SJCRH30 (cell line): Measurements from ENCODE around the gene ADAMTSL2. TPM values are rescaled to one million over a fixed set of nuclear protein-coding genes. Genes with fewer than 3 reads are reported as not detected.

Experiments
- DNase-seq, 2 experiments: peaks; one replicate each; pipeline ENCODE4 v3.0.0-alpha.2; 2015 to 2020
- H3K27ac ChIP-seq: fragments of 250-450 bp; sonication (Bioruptor Pico); 2 replicates; pipeline ENCODE4 v1.5.1; 2020; ENCODE audit warnings: mild to moderate bottlenecking, moderate library complexity
- H3K27me3 ChIP-seq: fragments of 250-450 bp; sonication (Bioruptor Pico); 2 replicates; pipeline ENCODE4 v1.5.1; 2020; ENCODE audit warnings: mild to moderate bottlenecking, moderate library complexity
- H3K36me3 ChIP-seq: fragments of 250-450 bp; sonication (Bioruptor Pico); 2 replicates; pipeline ENCODE4 v1.5.1; 2020; ENCODE audit warnings: mild to moderate bottlenecking, moderate library complexity
- H3K4me1 ChIP-seq: fragments of 250-450 bp; sonication (Bioruptor Pico); 2 replicates; pipeline ENCODE4 v1.5.1; 2020; ENCODE audit warnings: mild to moderate bottlenecking, moderate library complexity
- H3K4me3 ChIP-seq: fragments of 250-450 bp; sonication (Bioruptor Pico); 2 replicates; pipeline ENCODE4 v1.5.1; 2020; ENCODE audit warnings: mild to moderate bottlenecking, moderate library complexity
- H3K9me3 ChIP-seq: fragments of 250-450 bp; sonication (Bioruptor Pico); replicated peaks from 2 replicates; pipeline ENCODE4 v1.5.1; 2020; ENCODE audit warnings: mild to moderate bottlenecking, moderate library complexity
- total RNA-seq: library from RNA; depleted of rRNA; stranded (reverse); fragments of >200 nt; shearing (Covaris generic); gene quantifications from 2 replicates; pipeline ENCODE4 v1.2.3, GENCODE V29; 2014

The ADAMTSL2 gene
- total RNA-seq, 1 experiment from 2014 or later = 3.3 TPM

GRCh38 chr9:133509179-133510083 is 25.1 kb upstream of the ADAMTSL2 start:
- Histone ChIP-seq H3K27ac (no peak overlapping the region), H3K4me3 (no peak overlapping the region; the same call in 1 of the 2 replicates), H3K4me1 (peaks cover 16% of the 10 kb centered on the region), H3K9me3 (no peaks in the 10 kb centered on the region), H3K27me3 (no peaks in the 10 kb centered on the region; the same call in 1 of the 2 replicates), H3K36me3 (no peaks in the 10 kb centered on the region)
- DNase-seq = peak; percentile 57 to 64

DNA sequence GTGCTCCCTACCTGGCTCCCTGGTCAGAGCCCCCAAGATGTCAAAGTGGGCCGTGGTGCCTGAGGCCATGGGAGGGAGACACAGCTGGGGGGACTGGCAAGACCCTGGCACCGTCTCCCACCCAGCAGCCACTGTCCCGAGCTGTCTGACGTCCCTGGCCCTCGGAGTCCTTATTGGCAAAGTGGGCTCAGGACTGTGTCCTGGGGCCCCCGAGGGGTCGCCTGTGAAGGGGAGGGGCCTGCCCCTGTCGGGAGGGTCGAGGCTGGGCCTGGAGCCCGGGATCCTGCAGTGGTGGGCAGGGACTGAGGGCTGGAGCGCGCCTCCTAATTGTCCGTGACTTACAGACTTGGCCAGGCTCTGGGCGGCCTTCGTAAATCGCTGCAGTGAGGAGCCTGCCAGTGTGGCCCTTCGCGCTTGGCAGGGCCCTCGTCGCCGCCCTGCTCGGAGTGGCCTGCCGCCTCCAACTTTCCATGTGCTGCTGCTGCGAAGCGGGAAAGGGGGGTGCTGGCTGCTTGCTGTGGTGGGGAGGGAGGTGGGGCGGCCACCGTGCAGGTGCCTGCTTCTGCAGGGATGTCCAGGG is 23.5 kb upstream of the ADAMTSL2 start:
- no peaks in the 10 kb centered on the region for H3K9me3 ChIP-seq
- no peak overlapping the region for H3K27ac ChIP-seq
- H3K4me3 ChIP-seq = no peak overlapping the region
- DNase-seq = no peak
- H3K36me3 ChIP-seq = no peaks in the 10 kb centered on the region
- H3K4me1 ChIP-seq = peaks cover 20% of the 10 kb centered on the region
- H3K27me3 ChIP-seq = peaks cover 6% of the 10 kb centered on the region; the same call in 1 of the 2 replicates

GRCh38 chr9:133511607-133512006 is 22.9 kb upstream of the ADAMTSL2 start:
- Histone ChIP-seq H3K27ac (no peak overlapping the region), H3K27me3 (peaks cover 6% of the 10 kb centered on the region; the same call in 1 of the 2 replicates), H3K4me1 (peaks cover 20% of the 10 kb centered on the region), H3K4me3 (no peak overlapping the region), H3K36me3 (no peaks in the 10 kb centered on the region), H3K9me3 (no peaks in the 10 kb centered on the region)
- DNase-seq = no peak

DNA sequence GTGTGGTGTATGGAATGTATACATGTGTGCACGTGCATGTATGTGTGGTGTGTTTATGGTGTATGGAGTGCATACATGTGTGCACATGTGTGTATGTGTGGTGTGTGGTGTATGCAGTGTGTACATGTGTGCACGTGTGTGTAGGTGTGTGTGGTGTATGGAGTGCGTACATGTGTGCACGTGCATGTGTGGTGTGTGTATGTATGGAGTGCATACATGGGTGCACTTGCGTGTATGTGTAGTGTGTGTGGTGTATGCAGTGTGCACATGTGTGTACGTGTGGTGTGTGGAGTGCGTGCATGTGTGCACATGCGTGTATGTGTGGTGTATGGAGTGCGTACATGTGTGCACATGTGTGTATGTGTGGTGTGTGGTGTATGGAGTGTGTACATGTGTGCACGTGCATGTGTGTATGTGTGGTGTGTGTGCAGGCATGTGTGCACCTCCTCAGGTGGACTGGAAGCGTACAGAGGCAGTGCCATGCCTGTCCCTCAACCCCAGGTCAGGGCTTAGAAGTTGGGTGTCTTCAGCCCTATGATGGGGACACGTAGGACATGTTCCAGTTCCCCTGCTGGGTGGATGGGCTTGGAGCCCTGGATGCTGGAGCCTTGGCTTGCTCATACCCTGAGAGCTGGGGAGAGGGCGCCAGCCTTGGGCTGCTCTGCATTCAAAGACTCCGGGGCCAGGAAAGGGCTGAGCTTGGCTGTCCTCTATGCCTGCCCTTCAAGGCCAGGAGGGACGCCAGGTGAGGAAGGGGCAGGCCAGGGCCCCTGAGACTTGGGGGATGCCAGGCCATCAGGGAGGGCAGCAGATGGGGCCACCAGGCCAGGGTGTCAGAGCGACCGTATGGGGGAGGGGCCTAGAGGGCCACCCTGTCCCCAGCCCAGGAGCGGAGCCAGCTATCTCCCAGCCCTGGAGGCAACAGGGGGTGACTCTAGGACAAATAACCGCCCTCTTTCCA is 22.0 kb upstream of the ADAMTSL2 start:
- Histone ChIP-seq H3K36me3 (no peaks in the 10 kb centered on the region), H3K4me1 (peaks cover 18% of the 10 kb centered on the region; the same call in 1 of the 2 replicates), H3K4me3 (no peak overlapping the region), H3K27me3 (peaks cover 6% of the 10 kb centered on the region; the same call in 1 of the 2 replicates), H3K27ac (no peak overlapping the region), H3K9me3 (no peaks in the 10 kb centered on the region)
- no peak for DNase-seq

DNA sequence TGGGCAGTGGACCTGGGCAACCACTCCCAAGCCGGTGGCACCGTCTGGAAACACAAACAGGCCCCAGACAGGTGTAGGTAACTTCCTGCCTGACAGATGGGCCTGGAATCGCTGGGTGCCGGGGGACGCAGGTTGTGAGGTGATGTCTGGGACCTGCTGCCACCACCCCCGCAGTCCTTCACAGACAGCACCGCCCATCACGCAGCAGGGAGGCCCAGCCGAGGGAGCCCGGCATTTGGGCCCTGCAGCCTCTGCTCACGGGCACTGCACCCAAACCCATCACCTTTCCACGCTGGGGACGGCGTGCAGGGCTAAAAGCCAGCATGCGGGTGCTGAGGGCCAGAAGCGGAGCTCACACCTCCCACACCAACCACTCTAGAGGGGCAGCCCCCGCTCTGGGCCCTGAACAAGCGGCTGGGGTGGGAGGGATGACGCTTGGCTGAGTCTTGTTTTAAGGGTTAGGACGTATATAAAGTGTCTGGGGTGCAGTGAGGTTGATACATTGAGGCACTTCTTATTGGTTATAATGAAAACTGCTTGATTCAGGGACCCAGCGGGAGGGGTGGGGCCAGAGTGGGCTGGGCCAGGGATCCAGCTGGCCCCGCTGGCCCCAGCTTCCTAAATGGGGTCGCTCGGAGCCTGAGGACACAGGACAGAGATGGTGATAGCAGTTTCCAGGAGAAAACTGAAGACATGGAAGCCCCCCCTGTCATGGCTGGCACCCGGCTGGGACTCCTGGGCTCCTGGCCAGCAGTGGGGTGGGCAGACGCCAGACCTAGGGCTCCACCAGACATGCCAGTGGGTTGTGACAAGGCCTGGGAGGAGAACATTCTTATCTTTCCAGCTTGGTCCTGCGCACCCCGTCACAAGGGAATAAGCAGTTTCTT is 21.0 kb upstream of the ADAMTSL2 start:
- DNase-seq = no peak
- H3K27ac ChIP-seq = no peak overlapping the region
- H3K9me3 ChIP-seq = no peaks in the 10 kb centered on the region
- H3K4me1 ChIP-seq = peaks cover 18% of the 10 kb centered on the region; the same call in 1 of the 2 replicates
- no peak overlapping the region for H3K4me3 ChIP-seq
- peaks cover 6% of the 10 kb centered on the region; the same call in 1 of the 2 replicates for H3K27me3 ChIP-seq
- no peaks in the 10 kb centered on the region for H3K36me3 ChIP-seq

GRCh38 chr9:133514460-133515239 is 19.9 kb upstream of the ADAMTSL2 start:
- H3K36me3 ChIP-seq = no peaks in the 10 kb centered on the region
- H3K9me3 ChIP-seq = no peaks in the 10 kb centered on the region
- DNase-seq = peak; percentile 39 to 51
- peaks cover 6% of the 10 kb centered on the region; the same call in 1 of the 2 replicates for H3K27me3 ChIP-seq
- peaks cover 11% of the 10 kb centered on the region; the same call in 1 of the 2 replicates for H3K4me1 ChIP-seq
- no peak overlapping the region for H3K27ac ChIP-seq
- H3K4me3 ChIP-seq = no peak overlapping the region

DNA sequence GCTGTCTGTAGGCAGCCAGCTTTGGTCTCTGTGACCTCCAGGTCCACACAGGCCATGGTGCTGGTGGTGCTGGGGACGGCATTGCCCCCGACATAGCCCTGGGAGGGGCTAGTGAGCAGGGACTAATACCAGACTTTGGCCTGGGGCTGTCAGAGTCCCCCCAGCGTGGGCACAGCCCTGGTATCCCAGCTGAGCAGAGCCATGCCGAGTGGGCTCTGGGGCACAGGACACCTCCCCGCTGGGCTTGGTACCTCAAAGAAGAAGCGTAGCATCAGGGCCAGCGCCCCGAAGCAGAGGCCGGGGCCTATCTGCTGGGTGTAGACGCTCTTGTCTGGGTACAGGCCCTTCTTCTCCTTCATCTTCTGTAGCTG is 19.3 kb upstream of the ADAMTSL2 start:
- Histone ChIP-seq H3K27me3 (peaks cover 6% of the 10 kb centered on the region; the same call in 1 of the 2 replicates), H3K4me3 (no peak overlapping the region), H3K36me3 (no peaks in the 10 kb centered on the region), H3K9me3 (no peaks in the 10 kb centered on the region), H3K27ac (no peak overlapping the region), H3K4me1 (peaks cover 6% of the 10 kb centered on the region; the same call in 1 of the 2 replicates)
- no peak for DNase-seq

DNA sequence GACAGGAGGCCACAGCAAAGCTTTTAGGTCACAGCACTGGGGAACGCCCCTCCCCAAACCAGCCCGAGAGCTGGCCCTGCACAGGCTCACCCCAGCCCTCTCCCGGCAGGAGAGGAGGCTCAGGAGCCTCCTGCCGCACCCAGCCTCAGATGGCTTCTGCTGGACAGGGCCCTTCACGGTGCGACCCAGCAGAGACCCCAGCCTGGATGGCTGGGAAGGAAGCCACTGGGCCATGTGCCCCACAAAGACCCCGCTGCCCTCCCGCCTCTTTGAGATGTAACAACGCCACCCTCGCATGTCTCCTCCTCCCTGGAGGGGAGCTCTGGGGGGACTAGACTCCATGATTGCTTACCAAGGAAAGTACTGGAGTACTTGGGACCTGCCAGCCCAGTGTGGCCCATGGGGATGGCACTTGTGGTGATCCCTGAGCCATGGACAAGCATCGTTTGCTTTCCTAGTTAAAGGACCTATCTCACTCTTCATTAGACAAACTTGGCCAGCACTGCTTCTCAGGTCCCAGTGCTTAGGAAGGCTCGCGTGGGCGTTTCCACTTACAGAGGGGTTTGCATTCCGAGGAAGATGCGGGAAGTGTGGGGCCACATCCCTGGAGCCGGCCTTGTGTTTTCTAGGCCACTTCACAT is 18.8 kb upstream of the ADAMTSL2 start:
- no peak for DNase-seq
- Histone ChIP-seq H3K4me3 (no peak overlapping the region), H3K36me3 (no peaks in the 10 kb centered on the region), H3K27ac (no peak overlapping the region), H3K4me1 (peaks cover 5% of the 10 kb centered on the region; the same call in 1 of the 2 replicates), H3K9me3 (no peaks in the 10 kb centered on the region), H3K27me3 (peaks cover 6% of the 10 kb centered on the region; the same call in 1 of the 2 replicates)

- H3K4me3 ChIP-seq = no peak overlapping the region
- H3K4me1 ChIP-seq = peaks cover 5% of the 10 kb centered on the region
- H3K9me3 ChIP-seq = no peaks in the 10 kb centered on the region
- no peak overlapping the region for H3K27ac ChIP-seq
- peaks cover 6% of the 10 kb centered on the region; the same call in 1 of the 2 replicates for H3K27me3 ChIP-seq
- DNase-seq = no peak
- H3K36me3 ChIP-seq = no peaks in the 10 kb centered on the region
Observed at GRCh38 chr9:133516256-133516960, 18.1 kb upstream of the ADAMTSL2 start.

DNA sequence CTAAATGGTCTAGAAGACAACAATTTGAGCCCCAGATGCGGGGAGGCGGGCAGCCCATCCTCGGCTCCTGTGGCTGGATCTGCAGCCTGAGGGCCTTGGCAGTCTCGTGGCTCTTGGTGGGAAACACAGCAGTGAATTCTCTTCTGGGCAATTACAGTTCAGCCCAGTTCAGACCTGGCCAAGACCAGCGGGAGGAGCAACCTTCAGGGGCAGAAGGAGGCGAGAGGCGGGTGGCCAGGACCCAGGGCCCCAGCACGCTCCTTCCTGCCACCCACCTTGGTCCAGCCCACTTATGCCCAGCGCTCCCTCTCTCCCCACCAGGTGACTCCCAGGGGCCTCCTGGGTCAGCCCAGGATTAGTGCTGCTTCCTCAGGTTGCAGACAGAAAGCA is 17.5 kb upstream of the ADAMTSL2 start:
- no peak for DNase-seq
- Histone ChIP-seq H3K36me3 (no peaks in the 10 kb centered on the region), H3K27ac (no peak overlapping the region), H3K27me3 (peaks cover 6% of the 10 kb centered on the region; the same call in 1 of the 2 replicates), H3K4me1 (peaks cover 11% of the 10 kb centered on the region), H3K4me3 (no peak overlapping the region), H3K9me3 (no peaks in the 10 kb centered on the region)

GRCh38 chr9:133517711-133518110 is 16.8 kb upstream of the ADAMTSL2 start:
- Histone ChIP-seq H3K27ac (no peak overlapping the region), H3K27me3 (peaks cover 6% of the 10 kb centered on the region; the same call in 1 of the 2 replicates), H3K4me3 (no peak overlapping the region), H3K36me3 (no peaks in the 10 kb centered on the region), H3K9me3 (no peaks in the 10 kb centered on the region), H3K4me1 (peaks cover 19% of the 10 kb centered on the region)
- DNase-seq = no peak

DNA sequence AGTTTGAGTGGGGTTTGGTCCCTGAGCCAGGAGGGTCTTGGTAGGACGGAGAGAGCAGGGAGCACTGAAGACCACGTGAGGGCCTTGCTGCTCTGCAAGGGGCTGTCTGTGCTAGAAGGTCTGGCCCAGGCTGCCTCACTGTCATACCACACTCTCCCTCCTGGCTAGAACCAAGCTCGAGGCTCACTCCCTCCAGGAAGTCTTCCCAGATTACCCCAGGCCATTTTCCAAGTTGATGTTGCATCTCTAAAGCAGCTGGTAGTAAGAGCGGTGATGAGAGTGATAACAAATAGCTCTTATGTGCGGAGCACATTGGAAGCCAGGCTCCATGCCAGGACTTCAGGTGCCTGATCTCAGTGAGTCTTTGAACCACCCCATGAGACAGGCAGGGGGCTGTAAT is 16.3 kb upstream of the ADAMTSL2 start:
- Histone ChIP-seq H3K4me1 (peaks cover 23% of the 10 kb centered on the region), H3K4me3 (no peak overlapping the region), H3K27me3 (peaks cover 6% of the 10 kb centered on the region; the same call in 1 of the 2 replicates), H3K9me3 (no peaks in the 10 kb centered on the region), H3K36me3 (no peaks in the 10 kb centered on the region), H3K27ac (no peak overlapping the region)
- DNase-seq = no peak
